Stimulated activated CD4-positive, alpha-beta T cell treated with anti-CD3 and anti-CD28 coated beads, TNF-alpha, amount 100 ng/mL, for 1 hour (primary cell): ENCODE data around the gene COL5A1.
"Not testable (repeated sequence)": the region's sequence is repeated elsewhere in the genome, so short reads cannot be mapped to it uniquely, and the experiment has no call there.

Source experiments
- DNase-seq, 3 donors: peaks; one replicate each; pipeline ENCODE4 v3.0.0-alpha.2; 2020; ENCODE audit warnings: low read depth in 3 of 3, low spot score in 1 of 3

Gene COL5A1

GRCh38 chr9:134655586-134656333 is 14.2 kb downstream of the COL5A1 start:
- DNase-seq, result no peak

GRCh38 chr9:134656334-134657006 is 14.9 kb downstream of the COL5A1 start:
- DNase-seq, result no peak

GRCh38 chr9:134657666-134658377 is 16.2 kb downstream of the COL5A1 start:
- no peak for DNase-seq

DNA sequence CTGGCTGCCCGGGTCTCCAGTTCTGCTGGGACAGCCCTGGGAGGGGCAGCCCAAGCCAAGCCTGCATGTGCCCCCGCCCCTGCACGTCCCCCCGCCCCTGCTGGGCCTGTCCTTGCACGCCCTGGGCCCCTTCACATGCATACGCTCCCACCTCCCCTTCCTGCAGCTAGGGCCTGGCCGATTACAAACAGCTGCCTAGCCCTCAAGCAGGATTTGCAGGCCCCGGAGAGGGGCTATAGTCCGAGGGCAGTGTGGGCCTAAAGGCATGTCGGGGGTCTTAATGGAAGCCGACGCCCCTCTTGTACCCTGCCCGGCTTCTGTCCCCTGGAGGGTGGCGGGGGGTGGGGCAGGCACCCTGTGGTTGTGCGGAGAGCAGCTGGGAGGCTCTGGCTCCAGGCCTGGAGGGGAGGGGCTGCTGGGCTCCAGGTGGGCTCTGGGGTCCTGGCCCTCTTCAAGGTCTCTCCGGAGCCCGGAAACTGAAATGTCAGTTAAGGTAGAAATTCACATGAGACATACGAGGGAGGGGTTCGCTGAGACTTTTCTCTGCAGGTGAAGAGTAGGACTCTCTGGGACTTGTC is 16.9 kb downstream of the COL5A1 start:
- DNase-seq, result no peak

DNA sequence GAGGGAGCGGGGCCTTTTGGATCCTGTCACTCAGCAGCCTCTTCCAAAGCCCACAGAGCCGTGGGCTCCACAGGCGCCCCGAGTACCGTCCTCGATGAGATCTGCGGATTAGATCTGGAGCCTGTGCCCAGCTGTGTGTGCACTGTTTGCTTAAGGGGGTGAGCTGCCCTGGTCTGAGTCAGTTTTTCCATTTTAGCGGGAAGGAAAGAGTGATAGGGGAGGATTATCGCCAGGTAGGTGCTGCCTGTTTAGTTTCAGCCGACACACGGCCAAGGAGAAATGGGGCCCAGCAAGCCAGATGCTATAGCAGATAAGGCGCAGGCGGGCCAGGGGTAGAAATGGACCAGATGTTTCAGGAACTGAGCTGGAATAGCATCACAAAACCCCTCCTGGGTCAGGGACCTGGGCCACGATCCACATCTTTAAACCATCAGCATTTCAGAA is 18.1 kb downstream of the COL5A1 start:
- DNase-seq, result no peak

- no peak for DNase-seq
Observed at GRCh38 chr9:134660407-134660806, 18.8 kb downstream of the COL5A1 start.

- no peak for DNase-seq
Observed at GRCh38 chr9:134661299-134661698, 19.7 kb downstream of the COL5A1 start.

GRCh38 chr9:134661791-134662142 is 20.2 kb downstream of the COL5A1 start:
- no peak for DNase-seq

DNA sequence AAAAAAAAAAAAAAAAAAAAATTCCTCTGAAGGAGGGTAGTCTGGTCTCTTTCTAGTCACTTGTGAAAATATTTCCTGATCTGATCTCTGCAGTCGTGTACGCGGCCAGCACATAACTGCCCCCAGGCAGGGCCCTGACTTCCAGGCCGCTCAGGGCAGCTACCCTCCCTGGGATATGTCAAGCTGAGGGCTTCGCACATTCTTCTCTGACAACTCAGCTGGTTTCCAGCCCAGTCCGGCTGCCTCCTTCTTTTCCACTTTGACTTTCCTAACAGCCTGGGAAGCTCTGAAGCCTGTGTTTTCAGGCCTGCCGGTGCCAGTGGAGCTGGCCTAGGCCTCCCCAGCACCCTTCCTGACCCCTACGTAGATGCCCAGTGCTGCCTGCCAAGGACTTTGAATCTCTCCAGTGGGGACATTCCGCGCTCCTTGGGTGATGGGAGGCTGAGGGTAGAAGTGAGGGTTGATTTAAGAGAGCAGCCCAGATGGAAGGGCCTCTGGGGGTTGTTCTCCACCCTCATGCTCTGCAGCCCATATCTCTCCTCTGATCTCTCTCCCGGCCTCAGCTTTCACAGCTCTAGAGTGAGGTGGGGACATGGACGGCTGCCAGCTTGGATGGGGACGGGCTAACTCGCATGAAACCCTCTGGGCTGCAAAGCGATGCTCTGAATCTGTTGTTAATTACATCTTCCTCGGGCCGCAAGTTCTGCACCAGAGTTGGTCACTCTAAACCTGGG is 20.7 kb downstream of the COL5A1 start:
- DNase-seq, result no peak

DNA sequence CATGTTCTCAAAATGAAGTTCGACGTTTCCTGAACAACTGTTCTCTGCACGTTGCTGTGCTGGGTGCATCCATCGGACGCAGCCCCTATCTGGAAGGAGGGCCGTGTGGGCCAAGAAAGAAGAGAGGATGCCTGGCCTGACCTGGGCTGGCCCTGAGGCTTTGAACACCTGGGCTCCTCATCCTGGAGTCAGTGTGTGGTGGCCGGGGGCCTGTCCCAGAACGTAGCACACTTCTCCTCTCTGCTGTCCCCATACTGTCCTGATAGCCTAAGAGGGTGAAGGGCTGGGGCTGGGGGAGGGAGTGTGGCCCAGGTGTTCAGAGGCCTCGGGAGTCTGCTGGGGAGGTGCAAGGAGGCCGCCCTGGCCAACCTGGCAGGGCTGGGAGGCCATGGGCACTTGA is 21.5 kb downstream of the COL5A1 start:
- no peak for DNase-seq

- no peak for DNase-seq
Observed at GRCh38 chr9:134663753-134664415, 22.3 kb downstream of the COL5A1 start.

DNA sequence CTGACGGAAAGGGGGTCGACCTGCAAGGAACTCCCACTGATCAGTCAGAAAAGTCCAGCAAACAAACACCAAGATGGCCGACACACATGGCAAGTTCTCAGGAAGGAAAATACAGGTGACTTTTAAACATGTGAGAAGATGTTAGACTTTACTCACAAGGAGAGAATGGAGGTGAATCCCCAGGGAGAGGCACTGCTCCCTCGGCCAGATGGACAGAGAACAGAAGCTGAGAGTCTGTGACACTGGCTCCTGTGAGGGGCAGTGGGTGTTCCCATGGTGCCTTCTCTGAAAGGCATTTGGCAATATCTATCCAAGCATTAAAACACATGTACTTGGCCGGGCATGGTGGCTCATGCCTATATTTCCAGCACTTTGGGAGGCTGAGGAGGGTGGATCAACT is 22.8 kb downstream of the COL5A1 start:
- no peak for DNase-seq

DNA sequence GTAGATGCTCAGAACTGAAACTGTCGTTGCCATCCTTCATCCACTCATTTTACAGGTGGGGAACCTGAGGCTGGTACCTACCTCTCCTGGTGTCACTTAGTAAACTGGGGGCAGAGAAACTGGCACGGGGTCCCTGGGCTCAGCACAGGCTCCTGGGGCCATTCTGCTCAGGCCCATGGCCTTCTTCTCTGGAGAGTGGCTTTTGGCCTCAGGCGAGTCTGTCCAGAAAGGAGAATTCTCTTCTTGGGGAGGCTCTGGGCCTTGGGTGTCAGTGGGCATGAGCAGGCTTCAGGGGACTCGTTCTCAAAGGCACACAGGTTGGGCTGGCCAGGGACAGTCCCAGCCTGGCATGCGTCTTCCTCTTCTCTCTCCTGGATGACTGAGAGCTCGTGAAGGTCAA is 24.6 kb downstream of the COL5A1 start:
- no peak for DNase-seq

GRCh38 chr9:134666831-134667230 is 25.2 kb downstream of the COL5A1 start:
- no peak for DNase-seq

DNA sequence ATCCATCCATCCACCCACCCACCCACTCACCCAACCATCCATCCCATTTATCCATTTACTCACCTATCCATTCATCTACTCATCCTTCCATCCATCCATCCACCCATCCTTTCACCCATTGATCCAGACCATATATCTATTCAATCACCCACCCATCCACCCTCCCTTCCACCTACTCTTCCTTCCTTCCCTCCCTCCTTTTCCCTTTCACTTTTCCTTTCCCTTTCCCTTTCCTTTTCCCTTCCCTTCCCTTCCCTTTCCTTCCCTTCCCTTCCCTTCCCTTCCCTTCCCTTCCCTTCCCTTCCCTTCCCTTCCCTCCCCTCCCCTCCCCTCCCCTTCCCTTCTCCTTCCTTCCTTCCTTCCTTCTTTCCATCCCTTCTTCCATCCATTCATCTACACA is 27.4 kb downstream of the COL5A1 start:
- not testable (repeated sequence) for DNase-seq

DNA sequence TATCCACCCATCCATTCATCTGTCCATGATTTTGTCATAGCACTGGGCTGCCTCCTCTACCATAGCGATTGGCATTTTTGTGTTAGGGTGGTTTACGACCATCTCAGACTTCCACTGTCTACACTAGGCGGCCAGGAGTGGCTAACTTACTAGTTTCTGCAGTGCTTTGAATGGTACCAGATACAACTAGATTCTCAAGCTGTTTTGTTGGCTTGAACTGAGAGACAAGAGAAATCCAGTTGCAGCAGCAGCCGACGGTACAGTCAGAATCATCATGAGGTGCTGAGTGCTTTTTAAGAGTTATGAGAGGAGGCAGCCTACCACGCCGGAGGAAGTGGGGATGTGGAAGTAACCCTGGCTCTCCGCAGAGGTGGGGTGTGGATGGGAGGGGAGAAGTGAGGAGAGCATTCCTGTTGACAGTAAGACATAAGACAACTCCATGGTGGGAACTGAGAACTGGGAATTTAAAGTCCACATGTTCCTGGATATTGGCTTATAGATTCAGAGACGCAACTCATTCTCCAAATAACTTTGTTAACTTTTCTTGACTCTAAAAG is 27.9 kb downstream of the COL5A1 start:
- DNase-seq, result no peak

DNA sequence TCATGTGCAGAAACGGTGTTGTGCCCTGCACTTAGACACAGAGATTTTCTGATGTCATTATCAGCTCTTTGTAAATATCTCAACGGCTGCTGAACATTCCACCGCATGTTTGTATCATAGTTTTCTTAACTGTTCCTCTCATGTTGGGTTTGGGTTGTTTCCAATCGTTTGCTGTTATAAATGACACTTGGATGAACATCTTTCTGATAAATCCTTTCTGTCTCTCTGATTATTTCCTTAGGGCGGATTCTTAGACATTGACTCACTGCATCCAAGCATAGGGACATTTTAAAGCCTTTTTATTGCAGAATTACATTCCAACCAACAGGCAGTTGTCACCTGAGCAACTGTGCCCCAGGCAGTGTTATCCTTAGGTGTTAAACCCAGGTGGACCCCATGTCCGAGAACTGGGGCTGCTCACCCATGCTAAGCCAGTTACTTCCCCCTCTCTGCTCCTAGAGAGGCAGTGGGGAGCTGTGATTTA is 28.5 kb downstream of the COL5A1 start:
- DNase-seq, result no peak

DNA sequence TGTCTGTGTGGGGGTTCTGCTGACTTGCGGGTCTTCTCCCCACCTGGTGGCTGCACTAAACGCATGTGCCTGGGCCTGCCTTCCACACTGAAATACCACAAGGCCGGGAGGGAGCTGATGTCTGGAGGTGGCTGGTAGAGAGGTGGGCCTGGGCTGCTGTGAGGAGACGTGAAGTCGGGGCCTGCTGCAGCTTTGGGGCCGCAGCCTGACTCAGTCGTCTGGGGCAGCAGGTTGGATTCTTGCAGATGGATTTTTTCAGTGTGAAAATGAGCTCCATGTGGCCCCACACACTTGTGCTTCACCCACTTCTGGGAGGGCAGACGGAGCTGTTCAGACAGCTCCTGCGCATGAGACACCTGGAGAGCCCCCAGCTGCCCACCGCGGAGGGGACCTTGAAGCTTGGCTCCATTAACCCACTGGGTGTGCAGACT is 29.3 kb downstream of the COL5A1 start:
- DNase-seq, result no peak

GRCh38 chr9:134671341-134672113 is 29.9 kb downstream of the COL5A1 start:
- no peak for DNase-seq
